ENCODE results near the gene ANKRD18B. TPM values are rescaled to one million over a fixed set of nuclear protein-coding genes. Genes with fewer than 3 reads are reported as not detected.

ANKRD18B gene
- total RNA-seq, 1 donor from 2014 or later, result 5.0 TPM

DNA sequence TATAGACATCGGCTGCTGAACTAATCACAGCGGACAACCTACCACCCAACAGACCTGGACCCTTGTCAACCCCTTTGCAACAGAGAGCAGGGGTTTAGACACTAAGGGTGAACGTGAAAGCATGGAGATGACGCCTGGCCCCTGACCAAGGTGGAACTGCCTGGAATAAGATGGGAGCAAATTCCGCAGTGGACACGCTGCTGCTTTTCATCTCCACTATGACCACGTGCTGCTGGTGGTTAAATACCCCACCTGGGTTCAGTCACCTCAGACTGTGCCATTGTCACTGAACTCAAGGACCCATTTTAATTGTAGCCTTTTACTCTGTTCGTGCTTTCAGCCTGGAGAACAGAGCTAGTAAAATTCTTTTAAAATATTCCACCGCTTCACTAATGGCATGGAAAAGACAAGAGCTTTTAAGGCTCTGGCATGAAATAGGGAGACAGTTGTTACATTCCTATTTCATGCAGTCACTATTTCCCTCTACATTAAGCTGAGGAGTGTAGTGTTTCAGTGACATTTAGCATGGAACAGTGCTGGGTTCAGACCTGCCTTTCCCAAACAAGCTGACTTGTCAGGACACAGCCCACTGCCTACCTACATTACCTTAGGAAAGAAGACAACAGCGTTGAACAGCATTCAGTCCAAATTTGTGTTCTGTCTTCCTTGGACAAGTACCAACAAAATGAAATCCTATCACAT is 96.8 kb downstream of the ANKRD18B start:
- no peak overlapping the region for H3K4me3 Mint-ChIP-seq (ENCODE audit: unreplicated experiment)
- no peak for DNase-seq
- peaks cover 4% of the 10 kb centered on the region for H3K27me3 Mint-ChIP-seq (ENCODE audit: unreplicated experiment)
- H3K36me3 Mint-ChIP-seq (ENCODE audit: unreplicated experiment), result no peaks in the 10 kb centered on the region
- TF ChIP-seq, protein P1, sequence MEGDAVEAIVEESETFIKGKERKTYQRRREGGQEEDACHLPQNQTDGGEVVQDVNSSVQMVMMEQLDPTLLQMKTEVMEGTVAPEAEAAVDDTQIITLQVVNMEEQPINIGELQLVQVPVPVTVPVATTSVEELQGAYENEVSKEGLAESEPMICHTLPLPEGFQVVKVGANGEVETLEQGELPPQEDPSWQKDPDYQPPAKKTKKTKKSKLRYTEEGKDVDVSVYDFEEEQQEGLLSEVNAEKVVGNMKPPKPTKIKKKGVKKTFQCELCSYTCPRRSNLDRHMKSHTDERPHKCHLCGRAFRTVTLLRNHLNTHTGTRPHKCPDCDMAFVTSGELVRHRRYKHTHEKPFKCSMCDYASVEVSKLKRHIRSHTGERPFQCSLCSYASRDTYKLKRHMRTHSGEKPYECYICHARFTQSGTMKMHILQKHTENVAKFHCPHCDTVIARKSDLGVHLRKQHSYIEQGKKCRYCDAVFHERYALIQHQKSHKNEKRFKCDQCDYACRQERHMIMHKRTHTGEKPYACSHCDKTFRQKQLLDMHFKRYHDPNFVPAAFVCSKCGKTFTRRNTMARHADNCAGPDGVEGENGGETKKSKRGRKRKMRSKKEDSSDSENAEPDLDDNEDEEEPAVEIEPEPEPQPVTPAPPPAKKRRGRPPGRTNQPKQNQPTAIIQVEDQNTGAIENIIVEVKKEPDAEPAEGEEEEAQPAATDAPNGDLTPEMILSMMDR (IDR thresholded peaks at IDR 0.05; ENCODE audit: partially characterized antibody, unreplicated experiment), result no peak
- peaks cover 6% of the 10 kb centered on the region for H3K9me3 Mint-ChIP-seq (ENCODE audit: unreplicated experiment)
- H3K4me1 Mint-ChIP-seq (ENCODE audit: low read depth, unreplicated experiment), result no peaks in the 10 kb centered on the region
- no peak overlapping the region for H3K27ac Mint-ChIP-seq (ENCODE audit: unreplicated experiment)

Other genes with a start within 250 kb of the ANKRD18B start
- gene NFX1, start 233.7 kb upstream of the ANKRD18B start, total RNA-seq (ENCODE audit: unreplicated experiment), result 37.5 TPM
- gene AQP7, start 121.7 kb upstream of the ANKRD18B start, total RNA-seq (ENCODE audit: unreplicated experiment), result not detected
- 2.9 TPM for gene AQP3, start 76.7 kb upstream of the ANKRD18B start, total RNA-seq (ENCODE audit: unreplicated experiment)
- 25.6 TPM for gene NOL6, start 50.3 kb upstream of the ANKRD18B start, total RNA-seq (ENCODE audit: unreplicated experiment)

All from glutamatergic neuron (in vitro differentiated cells).